ENCODE measurements around the gene STK32B. TPM values are rescaled to one million over a fixed set of nuclear protein-coding genes. Genes with fewer than 3 reads are reported as not detected.
"Not testable (repeated sequence)": the region's sequence is repeated elsewhere in the genome, so short reads cannot be mapped to it uniquely, and the experiment has no call there.

STK32B gene
- total RNA-seq, 1 experiment from 2014 or later: 11.6 TPM

DNA sequence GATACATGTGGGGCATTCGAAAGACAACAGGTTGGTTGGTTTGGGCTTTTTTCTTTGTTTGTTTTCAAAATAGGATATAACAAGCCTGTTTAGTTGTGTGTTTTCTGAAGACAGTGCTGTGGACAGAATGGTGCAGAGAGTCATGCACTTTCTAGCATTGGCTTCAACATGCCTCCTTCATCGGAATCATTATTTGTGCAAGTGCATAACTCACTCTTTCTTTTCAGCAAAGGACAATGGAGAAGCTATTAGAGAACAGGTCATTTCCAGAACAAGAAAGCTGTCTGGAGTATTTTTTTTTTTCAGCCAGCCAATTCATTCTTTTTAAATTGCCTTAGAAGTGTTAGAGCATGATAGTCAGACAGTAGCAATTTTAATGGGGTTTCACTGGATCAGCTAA is 225.8 kb downstream of the STK32B start:
- Histone ChIP-seq H3K4me1 (ENCODE audit: control insufficient read depth, insufficient read depth, low read length) (no peaks in the 10 kb centered on the region), H3K36me3 (ENCODE audit: control insufficient read depth, insufficient read depth, low read length) (no peaks in the 10 kb centered on the region), H3K27me3 (ENCODE audit: control insufficient read depth, insufficient read depth, low read length) (no peaks in the 10 kb centered on the region), H3K4me3 (ENCODE audit: low read depth in 2 of 2, low read length in 2 of 2) (no peak overlapping the region), H3K9me3 (ENCODE audit: control insufficient read depth, insufficient read depth, low read depth, low read length) (no peaks in the 10 kb centered on the region), H3K27ac (ENCODE audit: low read length) (no peak overlapping the region)
- CTCF ChIA-PET: no interaction called here
- no TSS peak for BruUV-seq (replicated peaks)
- TF ChIP-seq, protein P1, sequence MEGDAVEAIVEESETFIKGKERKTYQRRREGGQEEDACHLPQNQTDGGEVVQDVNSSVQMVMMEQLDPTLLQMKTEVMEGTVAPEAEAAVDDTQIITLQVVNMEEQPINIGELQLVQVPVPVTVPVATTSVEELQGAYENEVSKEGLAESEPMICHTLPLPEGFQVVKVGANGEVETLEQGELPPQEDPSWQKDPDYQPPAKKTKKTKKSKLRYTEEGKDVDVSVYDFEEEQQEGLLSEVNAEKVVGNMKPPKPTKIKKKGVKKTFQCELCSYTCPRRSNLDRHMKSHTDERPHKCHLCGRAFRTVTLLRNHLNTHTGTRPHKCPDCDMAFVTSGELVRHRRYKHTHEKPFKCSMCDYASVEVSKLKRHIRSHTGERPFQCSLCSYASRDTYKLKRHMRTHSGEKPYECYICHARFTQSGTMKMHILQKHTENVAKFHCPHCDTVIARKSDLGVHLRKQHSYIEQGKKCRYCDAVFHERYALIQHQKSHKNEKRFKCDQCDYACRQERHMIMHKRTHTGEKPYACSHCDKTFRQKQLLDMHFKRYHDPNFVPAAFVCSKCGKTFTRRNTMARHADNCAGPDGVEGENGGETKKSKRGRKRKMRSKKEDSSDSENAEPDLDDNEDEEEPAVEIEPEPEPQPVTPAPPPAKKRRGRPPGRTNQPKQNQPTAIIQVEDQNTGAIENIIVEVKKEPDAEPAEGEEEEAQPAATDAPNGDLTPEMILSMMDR (IDR thresholded peaks at IDR 0.05): no peak
- TF ChIP-seq, protein P2, sequence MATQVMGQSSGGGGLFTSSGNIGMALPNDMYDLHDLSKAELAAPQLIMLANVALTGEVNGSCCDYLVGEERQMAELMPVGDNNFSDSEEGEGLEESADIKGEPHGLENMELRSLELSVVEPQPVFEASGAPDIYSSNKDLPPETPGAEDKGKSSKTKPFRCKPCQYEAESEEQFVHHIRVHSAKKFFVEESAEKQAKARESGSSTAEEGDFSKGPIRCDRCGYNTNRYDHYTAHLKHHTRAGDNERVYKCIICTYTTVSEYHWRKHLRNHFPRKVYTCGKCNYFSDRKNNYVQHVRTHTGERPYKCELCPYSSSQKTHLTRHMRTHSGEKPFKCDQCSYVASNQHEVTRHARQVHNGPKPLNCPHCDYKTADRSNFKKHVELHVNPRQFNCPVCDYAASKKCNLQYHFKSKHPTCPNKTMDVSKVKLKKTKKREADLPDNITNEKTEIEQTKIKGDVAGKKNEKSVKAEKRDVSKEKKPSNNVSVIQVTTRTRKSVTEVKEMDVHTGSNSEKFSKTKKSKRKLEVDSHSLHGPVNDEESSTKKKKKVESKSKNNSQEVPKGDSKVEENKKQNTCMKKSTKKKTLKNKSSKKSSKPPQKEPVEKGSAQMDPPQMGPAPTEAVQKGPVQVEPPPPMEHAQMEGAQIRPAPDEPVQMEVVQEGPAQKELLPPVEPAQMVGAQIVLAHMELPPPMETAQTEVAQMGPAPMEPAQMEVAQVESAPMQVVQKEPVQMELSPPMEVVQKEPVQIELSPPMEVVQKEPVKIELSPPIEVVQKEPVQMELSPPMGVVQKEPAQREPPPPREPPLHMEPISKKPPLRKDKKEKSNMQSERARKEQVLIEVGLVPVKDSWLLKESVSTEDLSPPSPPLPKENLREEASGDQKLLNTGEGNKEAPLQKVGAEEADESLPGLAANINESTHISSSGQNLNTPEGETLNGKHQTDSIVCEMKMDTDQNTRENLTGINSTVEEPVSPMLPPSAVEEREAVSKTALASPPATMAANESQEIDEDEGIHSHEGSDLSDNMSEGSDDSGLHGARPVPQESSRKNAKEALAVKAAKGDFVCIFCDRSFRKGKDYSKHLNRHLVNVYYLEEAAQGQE (IDR thresholded peaks at IDR 0.05; ENCODE audit: insufficient read depth in 1 of 2, low read depth in 2 of 2, low read length in 1 of 2): no peak
- intact Hi-C loops (cut with micrococcal nuclease; ENCODE audit: unreplicated experiment) (no loop called here), in situ Hi-C loops (cut with HindIII; ENCODE audit: low pct_unique_long_range_greater_than_20kb, low sequenced_read_pairs) (no loop called here)
- DNase-seq (ENCODE audit: low read depth, low spot score) (no peak), ATAC-seq (no peak)
- POLR2A ChIA-PET: no interaction called here

DNA sequence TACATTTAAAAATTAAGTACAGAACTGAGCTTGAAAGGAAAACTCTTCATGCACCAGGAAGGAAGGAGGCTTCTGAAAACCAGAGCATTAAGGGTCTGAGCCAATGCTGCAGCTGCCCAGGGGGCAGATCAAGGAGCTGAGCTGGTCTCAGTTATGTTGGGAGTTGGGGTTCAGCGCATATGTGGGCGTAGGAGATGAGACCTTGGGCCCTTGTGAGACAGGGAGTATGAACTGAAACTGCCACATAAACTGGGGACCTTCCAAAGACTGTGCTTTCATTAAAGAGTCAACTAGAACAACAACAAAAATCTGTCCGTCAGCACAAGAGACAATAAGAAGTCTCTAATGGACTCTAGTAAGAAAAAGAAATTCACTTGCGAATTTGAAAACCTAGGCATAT is 226.9 kb downstream of the STK32B start:
- intact Hi-C loops (cut with micrococcal nuclease; ENCODE audit: unreplicated experiment) (no loop called here), in situ Hi-C loops (cut with HindIII; ENCODE audit: low pct_unique_long_range_greater_than_20kb, low sequenced_read_pairs) (no loop called here)
- DNase-seq (ENCODE audit: low read depth, low spot score) (no peak), ATAC-seq (no peak)
- ChIA-PET POLR2A (no interaction called here), CTCF (no interaction called here)
- H3K27ac ChIP-seq (ENCODE audit: low read length): no peak overlapping the region
- no peak overlapping the region for H3K4me3 ChIP-seq (ENCODE audit: low read depth in 2 of 2, low read length in 2 of 2)
- H3K4me1 ChIP-seq (ENCODE audit: control insufficient read depth, insufficient read depth, low read length): no peaks in the 10 kb centered on the region
- BruUV-seq (replicated peaks): no TSS peak
- TF ChIP-seq, protein P2 (IDR thresholded peaks at IDR 0.05; ENCODE audit: insufficient read depth in 1 of 2, low read depth in 2 of 2, low read length in 1 of 2): no peak
- H3K27me3 ChIP-seq (ENCODE audit: control insufficient read depth, insufficient read depth, low read length): no peaks in the 10 kb centered on the region
- H3K9me3 ChIP-seq (ENCODE audit: control insufficient read depth, insufficient read depth, low read depth, low read length): no peaks in the 10 kb centered on the region
- H3K36me3 ChIP-seq (ENCODE audit: control insufficient read depth, insufficient read depth, low read length): no peaks in the 10 kb centered on the region

DNA sequence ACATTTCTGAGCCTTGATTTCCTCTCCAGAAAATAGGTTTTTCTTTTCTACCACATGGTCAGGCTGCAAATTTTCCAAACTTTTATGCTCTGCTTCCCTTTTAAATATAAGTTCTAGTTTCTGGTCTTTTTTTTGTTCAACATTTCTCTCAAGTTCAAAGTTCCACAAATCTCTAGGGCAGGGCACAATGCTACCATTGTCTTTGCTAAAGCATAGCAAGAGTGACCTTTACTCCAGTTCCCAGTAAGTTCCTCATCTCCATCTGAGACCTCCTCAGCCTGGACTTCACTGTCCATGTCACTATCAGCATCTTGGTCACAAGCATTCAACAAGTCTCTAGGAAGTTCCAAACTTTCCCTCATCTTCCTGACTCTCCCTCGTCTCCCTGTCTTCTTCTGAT is 228.8 kb downstream of the STK32B start:
- H3K4me3 ChIP-seq (ENCODE audit: low read depth in 2 of 2, low read length in 2 of 2); ATAC-seq; DNase-seq (ENCODE audit: low read depth, low spot score); H3K27me3 ChIP-seq (ENCODE audit: control insufficient read depth, insufficient read depth, low read length); BruUV-seq (replicated peaks); intact Hi-C loops (cut with micrococcal nuclease; ENCODE audit: unreplicated experiment); CTCF ChIA-PET; H3K9me3 ChIP-seq (ENCODE audit: control insufficient read depth, insufficient read depth, low read depth, low read length); POLR2A ChIA-PET; H3K4me1 ChIP-seq (ENCODE audit: control insufficient read depth, insufficient read depth, low read length); H3K27ac ChIP-seq (ENCODE audit: low read length); H3K36me3 ChIP-seq (ENCODE audit: control insufficient read depth, insufficient read depth, low read length); in situ Hi-C loops (cut with HindIII; ENCODE audit: low pct_unique_long_range_greater_than_20kb, low sequenced_read_pairs): not testable (repeated sequence)

All from Panc1 (cell line).